ENCODE results near the gene PTPRD.

DNA sequence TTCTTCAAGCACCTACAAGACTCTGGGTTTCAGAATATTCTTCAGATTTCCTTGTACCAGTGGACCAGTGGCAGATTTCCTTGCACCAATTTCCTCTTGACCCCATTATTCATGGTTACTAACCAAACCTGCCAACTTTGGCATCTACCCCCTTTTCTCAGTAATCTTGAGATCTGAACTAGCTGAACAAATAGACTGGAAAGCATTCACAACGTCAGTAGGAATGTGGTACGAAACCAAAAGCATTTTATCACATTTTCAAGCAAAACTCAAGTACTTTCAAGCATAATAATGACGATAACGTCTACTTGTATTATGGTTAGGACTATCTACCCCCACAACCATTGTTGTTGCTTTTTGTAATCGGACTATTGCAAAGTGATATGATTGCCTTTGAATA lies 1217.3 kb downstream of the PTPRD start:
- TF ChIP-seq EZH2 (IDR thresholded peaks at IDR 0.05; ENCODE audit: low read length, missing control alignments): no peak
- TF ChIP-seq, protein P1, sequence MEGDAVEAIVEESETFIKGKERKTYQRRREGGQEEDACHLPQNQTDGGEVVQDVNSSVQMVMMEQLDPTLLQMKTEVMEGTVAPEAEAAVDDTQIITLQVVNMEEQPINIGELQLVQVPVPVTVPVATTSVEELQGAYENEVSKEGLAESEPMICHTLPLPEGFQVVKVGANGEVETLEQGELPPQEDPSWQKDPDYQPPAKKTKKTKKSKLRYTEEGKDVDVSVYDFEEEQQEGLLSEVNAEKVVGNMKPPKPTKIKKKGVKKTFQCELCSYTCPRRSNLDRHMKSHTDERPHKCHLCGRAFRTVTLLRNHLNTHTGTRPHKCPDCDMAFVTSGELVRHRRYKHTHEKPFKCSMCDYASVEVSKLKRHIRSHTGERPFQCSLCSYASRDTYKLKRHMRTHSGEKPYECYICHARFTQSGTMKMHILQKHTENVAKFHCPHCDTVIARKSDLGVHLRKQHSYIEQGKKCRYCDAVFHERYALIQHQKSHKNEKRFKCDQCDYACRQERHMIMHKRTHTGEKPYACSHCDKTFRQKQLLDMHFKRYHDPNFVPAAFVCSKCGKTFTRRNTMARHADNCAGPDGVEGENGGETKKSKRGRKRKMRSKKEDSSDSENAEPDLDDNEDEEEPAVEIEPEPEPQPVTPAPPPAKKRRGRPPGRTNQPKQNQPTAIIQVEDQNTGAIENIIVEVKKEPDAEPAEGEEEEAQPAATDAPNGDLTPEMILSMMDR (conservative IDR thresholded peaks at IDR 0.05 in 1 of 2, IDR thresholded peaks at IDR 0.05 in 1 of 2; ENCODE audit: low read depth in 1 of 2, low read length in 2 of 2): no peak

Measured in fibroblast of lung (primary cell).